ENCODE measurements around the gene GPC6.

GPC6 gene

DNA sequence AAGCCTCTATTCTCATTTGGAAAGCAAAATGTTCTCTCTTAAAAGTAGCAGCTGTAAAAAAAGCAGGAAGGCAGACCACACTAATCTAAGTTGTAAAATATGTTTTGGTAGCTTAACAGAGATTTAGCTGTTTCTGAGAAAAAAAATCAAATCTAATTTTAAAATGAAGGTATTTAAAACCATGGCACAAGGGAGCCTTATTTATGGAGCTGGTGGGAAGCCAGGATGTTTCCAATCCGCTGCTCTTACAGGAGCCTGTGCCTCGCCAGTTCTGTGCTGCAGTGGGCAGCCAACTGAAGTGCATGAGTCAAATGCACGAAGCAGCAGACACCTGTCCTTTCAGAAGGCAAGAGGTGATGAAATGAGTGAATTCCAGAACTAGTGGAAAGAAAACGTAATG lies 28.2 kb downstream of the GPC6 start:
- H3K4me3 ChIP-seq (ENCODE audit: low read length) = no peak overlapping the region

DNA sequence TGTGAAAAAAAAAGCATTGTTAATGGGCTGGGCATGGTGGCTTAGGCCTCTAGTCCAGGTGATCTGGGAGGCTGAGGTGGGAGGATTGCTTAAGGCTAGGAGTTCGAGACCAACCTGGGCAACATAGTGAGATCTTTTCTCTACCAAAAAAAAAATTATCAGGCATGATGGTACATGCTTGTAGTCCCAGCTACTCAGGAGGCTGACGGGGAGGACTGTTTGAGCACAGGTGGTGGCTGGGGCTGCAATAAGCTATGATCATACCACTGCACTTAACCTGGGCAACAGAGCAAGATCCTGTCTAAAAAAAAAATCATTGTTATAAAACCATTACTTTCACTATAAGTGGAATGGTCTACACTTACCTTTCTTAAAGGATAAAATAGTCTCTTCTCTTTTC lies 30.4 kb downstream of the GPC6 start:
- Histone ChIP-seq H3K36me3 (replicated peaks; ENCODE audit: insufficient read depth, low read length) (no peaks in the 10 kb centered on the region), H3K27me3 (replicated peaks; ENCODE audit: insufficient read depth, low read length) (no peaks in the 10 kb centered on the region), H3F3A (ENCODE audit: insufficient read depth, low read length) (no peaks in the 10 kb centered on the region), H3K9ac (ENCODE audit: low read length) (no peak overlapping the region), H3K4me1 (ENCODE audit: low read length) (no peaks in the 10 kb centered on the region), H2AFZ (ENCODE audit: low read length) (no peak overlapping the region), H3K9me2 (replicated peaks; ENCODE audit: insufficient read depth, low read length) (no peaks in the 10 kb centered on the region), H3K79me2 (ENCODE audit: low read length) (no peaks in the 10 kb centered on the region), H3K4me3 (ENCODE audit: low read length) (no peak overlapping the region), H4K20me1 (ENCODE audit: insufficient read depth, low read length) (no peaks in the 10 kb centered on the region), H3K27ac (ENCODE audit: low read length) (no peak overlapping the region), H3K4me2 (ENCODE audit: low read depth, low read length) (no peak overlapping the region), H3K9me3 (replicated peaks; ENCODE audit: insufficient read depth, low read length) (no peaks in the 10 kb centered on the region)
- no peak for DNase-seq
- TF ChIP-seq EZH2 (optimal IDR thresholded peaks at IDR 0.05; ENCODE audit: low read depth, low read length) (no peak), CTCF (IDR thresholded peaks at IDR 0.05; ENCODE audit: low read length) (no peak), EZH2phosphoT487 (IDR thresholded peaks at IDR 0.05; ENCODE audit: low read length) (no peak)

More for the DNA sequence above, 28.2 kb downstream of the GPC6 start:
- H3K27me3 ChIP-seq (replicated peaks; ENCODE audit: insufficient read depth, low read length) = no peaks in the 10 kb centered on the region
- H4K20me1 ChIP-seq (ENCODE audit: insufficient read depth, low read length) = no peaks in the 10 kb centered on the region
- no peak overlapping the region for H3K27ac ChIP-seq (ENCODE audit: low read length)
- H2AFZ ChIP-seq (ENCODE audit: low read length) = no peak overlapping the region; the same call in 1 of the 2 replicates
- no peaks in the 10 kb centered on the region for H3K36me3 ChIP-seq (replicated peaks; ENCODE audit: insufficient read depth, low read length)
- no peaks in the 10 kb centered on the region for H3K9me2 ChIP-seq (replicated peaks; ENCODE audit: insufficient read depth, low read length)
- H3K9me3 ChIP-seq (replicated peaks; ENCODE audit: insufficient read depth, low read length) = no peaks in the 10 kb centered on the region
- no peaks in the 10 kb centered on the region for H3K79me2 ChIP-seq (ENCODE audit: low read length)
- H3K9ac ChIP-seq (ENCODE audit: low read length) = no peak overlapping the region
- peak overlapping the region; percentile 32; the same call in 1 of the 2 replicates for H3K4me2 ChIP-seq (ENCODE audit: low read depth, low read length)
- DNase-seq = no peak
- TF ChIP-seq EZH2phosphoT487 (IDR thresholded peaks at IDR 0.05; ENCODE audit: low read length) = no peak
- TF ChIP-seq EZH2 (optimal IDR thresholded peaks at IDR 0.05; ENCODE audit: low read depth, low read length) = no peak
- H3K4me1 ChIP-seq (ENCODE audit: low read length) = no peaks in the 10 kb centered on the region
- H3F3A ChIP-seq (ENCODE audit: insufficient read depth, low read length) = no peaks in the 10 kb centered on the region

DNA sequence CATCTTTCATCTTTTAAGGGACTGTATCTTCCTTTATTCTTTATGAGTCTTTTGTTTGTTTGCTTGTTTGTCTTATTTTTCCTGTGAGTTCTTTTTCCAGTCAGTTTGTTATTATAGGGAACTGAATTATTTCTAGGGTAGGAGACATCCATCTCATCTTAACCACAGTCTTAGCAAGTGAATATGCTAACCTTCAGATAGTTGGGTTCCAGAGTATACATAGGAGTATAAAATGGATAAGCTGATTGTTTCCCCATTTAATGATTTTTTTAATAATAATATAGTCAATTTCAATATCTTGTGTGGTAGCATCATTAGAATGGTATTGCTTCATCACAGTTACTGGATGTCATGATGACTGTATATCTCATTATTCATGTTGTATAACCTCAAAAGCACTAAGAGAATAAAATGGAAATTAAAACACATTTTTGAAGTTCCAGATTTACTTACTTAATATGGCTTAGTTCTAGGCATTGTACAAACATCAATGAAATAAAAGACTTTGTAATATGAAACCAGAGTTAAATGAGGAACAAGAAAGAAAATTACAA lies 33.0 kb downstream of the GPC6 start:
- Histone ChIP-seq H3K4me3 (ENCODE audit: low read length) (no peak overlapping the region), H3K79me2 (ENCODE audit: low read length) (no peaks in the 10 kb centered on the region), H3K9me2 (replicated peaks; ENCODE audit: insufficient read depth, low read length) (no peaks in the 10 kb centered on the region), H4K20me1 (ENCODE audit: insufficient read depth, low read length) (no peaks in the 10 kb centered on the region), H3K36me3 (replicated peaks; ENCODE audit: insufficient read depth, low read length) (no peaks in the 10 kb centered on the region), H3K27me3 (replicated peaks; ENCODE audit: insufficient read depth, low read length) (no peaks in the 10 kb centered on the region), H3K27ac (ENCODE audit: low read length) (no peak overlapping the region), H3F3A (ENCODE audit: insufficient read depth, low read length) (no peaks in the 10 kb centered on the region), H3K4me1 (ENCODE audit: low read length) (no peaks in the 10 kb centered on the region), H3K9me3 (replicated peaks; ENCODE audit: insufficient read depth, low read length) (no peaks in the 10 kb centered on the region), H3K4me2 (ENCODE audit: low read depth, low read length) (no peak overlapping the region), H2AFZ (ENCODE audit: low read length) (no peak overlapping the region), H3K9ac (ENCODE audit: low read length) (no peak overlapping the region)
- no peak for DNase-seq
- TF ChIP-seq CTCF (IDR thresholded peaks at IDR 0.05; ENCODE audit: low read length) (no peak), EZH2phosphoT487 (IDR thresholded peaks at IDR 0.05; ENCODE audit: low read length) (no peak), EZH2 (optimal IDR thresholded peaks at IDR 0.05; ENCODE audit: low read depth, low read length) (no peak)

DNA sequence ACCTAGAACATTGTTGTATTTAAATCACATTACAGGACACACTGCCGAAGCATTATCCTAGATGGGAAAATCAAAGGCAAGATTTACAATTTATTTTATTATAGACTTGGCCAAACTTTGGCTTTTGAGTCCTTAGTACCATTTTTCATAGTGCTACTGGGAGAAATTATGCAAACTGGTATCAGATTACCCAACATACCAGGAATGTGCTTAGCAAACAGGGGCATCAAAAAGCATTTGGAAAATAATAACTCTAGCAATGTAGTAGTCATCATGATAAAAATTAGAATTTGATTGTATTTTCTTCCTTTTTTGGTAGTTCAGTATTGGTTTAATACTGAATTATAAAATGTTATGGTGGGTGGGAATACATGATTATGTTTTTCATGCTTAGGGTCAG lies 34.0 kb downstream of the GPC6 start:
- Histone ChIP-seq H3K9me2 (replicated peaks; ENCODE audit: insufficient read depth, low read length) (no peaks in the 10 kb centered on the region), H3K27ac (ENCODE audit: low read length) (no peak overlapping the region)

More for the DNA sequence above, 34.0 kb downstream of the GPC6 start:
- H3F3A ChIP-seq (ENCODE audit: insufficient read depth, low read length) = no peaks in the 10 kb centered on the region
- H3K4me2 ChIP-seq (ENCODE audit: low read depth, low read length) = no peak overlapping the region
- no peak for TF ChIP-seq EZH2phosphoT487 (IDR thresholded peaks at IDR 0.05; ENCODE audit: low read length)
- TF ChIP-seq EZH2 (optimal IDR thresholded peaks at IDR 0.05; ENCODE audit: low read depth, low read length) = no peak
- TF ChIP-seq CTCF (IDR thresholded peaks at IDR 0.05; ENCODE audit: low read length) = no peak
- H3K27me3 ChIP-seq (replicated peaks; ENCODE audit: insufficient read depth, low read length) = no peaks in the 10 kb centered on the region
- H3K4me3 ChIP-seq (ENCODE audit: low read length) = no peak overlapping the region
- no peak for DNase-seq
- H3K9ac ChIP-seq (ENCODE audit: low read length) = no peak overlapping the region
- no peaks in the 10 kb centered on the region for H3K79me2 ChIP-seq (ENCODE audit: low read length)
- no peaks in the 10 kb centered on the region for H3K4me1 ChIP-seq (ENCODE audit: low read length)
- H2AFZ ChIP-seq (ENCODE audit: low read length) = no peak overlapping the region
- H4K20me1 ChIP-seq (ENCODE audit: insufficient read depth, low read length) = no peaks in the 10 kb centered on the region
- H3K9me3 ChIP-seq (replicated peaks; ENCODE audit: insufficient read depth, low read length) = no peaks in the 10 kb centered on the region
- H3K36me3 ChIP-seq (replicated peaks; ENCODE audit: insufficient read depth, low read length) = no peaks in the 10 kb centered on the region
